Mesodermal cell (in vitro differentiated cells): ENCODE data around the gene KIF11.

Source experiments
- H3K27ac ChIP-seq: 2 replicates; pipeline ENCODE4 v1.7.0; 2013; ENCODE audit warnings: mild to moderate bottlenecking, low read depth, low read length, moderate library complexity; ENCODE audit not compliant: severe bottlenecking
- H3K36me3 ChIP-seq: 2 replicates; pipeline ENCODE4 v1.7.1; 2013; ENCODE audit warnings: mild to moderate bottlenecking, low read length, moderate library complexity; ENCODE audit not compliant: control insufficient read depth, insufficient read depth
- H3K4me1 ChIP-seq: one replicate; pipeline ENCODE4 v1.7.1; 2013; ENCODE audit warnings: mild to moderate bottlenecking, low read length; ENCODE audit not compliant: insufficient read depth, control insufficient read depth, poor library complexity, severe bottlenecking
- H3K4me3 ChIP-seq: 2 replicates; pipeline ENCODE4 v1.7.0; 2013; ENCODE audit warnings: low read length, control low read depth, mild to moderate bottlenecking; ENCODE audit not compliant: insufficient read depth, poor library complexity, severe bottlenecking; ENCODE audit errors: extremely low read depth
- H3K9me3 ChIP-seq: 2 replicates; pipeline ENCODE4 v1.7.1; 2013; ENCODE audit warnings: mild to moderate bottlenecking, low read length, moderate library complexity; ENCODE audit not compliant: control insufficient read depth
- WGBS, 2 experiments: methylation state at CpG; one replicate each; pipeline ENCODE4 v1.1.5; 2013; ENCODE audit warnings: missing lambda C conversion rate in 2 of 2; ENCODE audit not compliant: insufficient coverage in 2 of 2; 5-methylcytosine and 5-hydroxymethylcytosine counted together

Gene KIF11

GRCh38 chr10:92693534-92693893, 100.6 kb downstream of the KIF11 start:
- Histone ChIP-seq H3K4me3 (no peak overlapping the region), H3K4me1 (peaks cover 3% of the 10 kb centered on the region), H3K9me3 (no peaks in the 10 kb centered on the region), H3K27ac (no peak overlapping the region), H3K36me3 (no peaks in the 10 kb centered on the region)
- WGBS, 2 experiments, result no CpG with 5 or more reads among the region's 1 CpG

- WGBS, 2 experiments, result 8 to 11% methylated on average over 35 to 36 of the region's 61 CpGs
- no peaks in the 10 kb centered on the region for H3K9me3 ChIP-seq
- H3K27ac ChIP-seq, result no peak overlapping the region
- peak overlapping the region; percentile 25 for H3K4me3 ChIP-seq
- H3K4me1 ChIP-seq, result peaks cover 3% of the 10 kb centered on the region
- no peaks in the 10 kb centered on the region for H3K36me3 ChIP-seq
Observed at GRCh38 chr10:92695679-92696605, 103.0 kb downstream of the KIF11 start.

GRCh38 chr10:92696606-92697383, 103.9 kb downstream of the KIF11 start:
- 84 to 86% methylated on average over 4 to 5 of the region's 7 CpGs for WGBS, 2 experiments
- no peaks in the 10 kb centered on the region for H3K36me3 ChIP-seq
- H3K9me3 ChIP-seq, result no peaks in the 10 kb centered on the region
- H3K27ac ChIP-seq, result no peak overlapping the region
- peaks cover 3% of the 10 kb centered on the region for H3K4me1 ChIP-seq
- no peak overlapping the region for H3K4me3 ChIP-seq

GRCh38 chr10:92697663-92698511, 105.0 kb downstream of the KIF11 start:
- H3K27ac ChIP-seq, result no peak overlapping the region
- peaks cover 3% of the 10 kb centered on the region for H3K4me1 ChIP-seq
- WGBS, 2 experiments, result 72 to 93% methylated on average over 3 to 6 of the region's 7 CpGs
- no peaks in the 10 kb centered on the region for H3K36me3 ChIP-seq
- no peak overlapping the region for H3K4me3 ChIP-seq
- no peaks in the 10 kb centered on the region for H3K9me3 ChIP-seq

GRCh38 chr10:92699193-92699517, 106.2 kb downstream of the KIF11 start:
- WGBS, 2 experiments, result 5 to 13% methylated on average over 2 to 3 of the region's 3 CpGs

GRCh38 chr10:92699518-92700381, 106.8 kb downstream of the KIF11 start:
- H3K4me3 ChIP-seq, result peak overlapping the region; percentile 31
- WGBS, 2 experiments, result 8 to 9% methylated on average over 23 to 26 of the region's 32 CpGs

More at GRCh38 chr10:92699193-92699517, 106.2 kb downstream of the KIF11 start:
- H3K27ac ChIP-seq, result no peak overlapping the region
- H3K36me3 ChIP-seq, result no peaks in the 10 kb centered on the region
- no peaks in the 10 kb centered on the region for H3K9me3 ChIP-seq
- H3K4me1 ChIP-seq, result peaks cover 3% of the 10 kb centered on the region
- H3K4me3 ChIP-seq, result peak overlapping the region; percentile 31

GRCh38 chr10:92702301-92702916, 109.5 kb downstream of the KIF11 start:
- no peak overlapping the region for H3K27ac ChIP-seq
- 90 to 100% methylated on average over 1 to 2 of the region's 4 CpGs for WGBS, 2 experiments
- H3K9me3 ChIP-seq, result no peaks in the 10 kb centered on the region
- H3K4me1 ChIP-seq, result no peaks in the 10 kb centered on the region
- H3K36me3 ChIP-seq, result no peaks in the 10 kb centered on the region
- no peak overlapping the region for H3K4me3 ChIP-seq

More at GRCh38 chr10:92699518-92700381, 106.8 kb downstream of the KIF11 start:
- Histone ChIP-seq H3K9me3 (no peaks in the 10 kb centered on the region), H3K36me3 (no peaks in the 10 kb centered on the region), H3K4me1 (peaks cover 3% of the 10 kb centered on the region), H3K27ac (no peak overlapping the region)
